NCI-H1092 treated with DMSO at 0.1 percent for 48 hours (cell line): ENCODE results near the gene ITM2C.

Source experiments
- DNase-seq: peaks from one replicate; lab custom pipeline; 2025; lab: John Stamatoyannopoulos, UW

Gene ITM2C

DNA sequence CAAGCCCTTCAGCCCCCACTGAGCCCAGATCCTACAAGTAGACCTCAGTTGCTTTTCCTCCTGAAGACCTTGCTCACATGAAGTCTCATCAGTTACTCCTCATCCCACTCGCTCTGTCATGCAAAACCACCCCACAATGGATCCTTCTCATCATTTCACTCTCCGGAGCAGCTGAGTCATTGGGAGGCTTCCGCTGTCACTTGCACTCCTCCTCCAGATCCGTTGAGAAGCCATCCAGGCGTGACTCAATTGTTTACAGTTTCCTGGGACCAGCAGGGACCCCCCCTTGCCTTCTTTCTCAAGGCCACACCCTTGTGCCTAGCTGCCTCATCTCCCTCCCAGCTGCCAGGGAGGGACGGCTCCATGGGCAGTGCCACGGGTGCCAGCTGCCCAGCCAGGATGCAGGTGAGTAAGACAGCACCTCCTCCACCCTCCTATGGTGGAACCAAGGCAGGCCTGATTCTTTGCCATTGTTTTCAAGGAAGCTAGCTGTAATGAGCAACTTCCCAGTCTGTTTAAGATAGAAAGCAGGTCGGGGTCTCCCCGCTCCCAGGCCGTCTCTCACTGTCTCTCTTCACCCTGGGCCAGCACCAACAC, 44.0 kb downstream of the ITM2C start:
- DNase-seq = no peak

GRCh38 chr2:230909841-230910545, 45.3 kb downstream of the ITM2C start:
- DNase-seq = no peak

DNA sequence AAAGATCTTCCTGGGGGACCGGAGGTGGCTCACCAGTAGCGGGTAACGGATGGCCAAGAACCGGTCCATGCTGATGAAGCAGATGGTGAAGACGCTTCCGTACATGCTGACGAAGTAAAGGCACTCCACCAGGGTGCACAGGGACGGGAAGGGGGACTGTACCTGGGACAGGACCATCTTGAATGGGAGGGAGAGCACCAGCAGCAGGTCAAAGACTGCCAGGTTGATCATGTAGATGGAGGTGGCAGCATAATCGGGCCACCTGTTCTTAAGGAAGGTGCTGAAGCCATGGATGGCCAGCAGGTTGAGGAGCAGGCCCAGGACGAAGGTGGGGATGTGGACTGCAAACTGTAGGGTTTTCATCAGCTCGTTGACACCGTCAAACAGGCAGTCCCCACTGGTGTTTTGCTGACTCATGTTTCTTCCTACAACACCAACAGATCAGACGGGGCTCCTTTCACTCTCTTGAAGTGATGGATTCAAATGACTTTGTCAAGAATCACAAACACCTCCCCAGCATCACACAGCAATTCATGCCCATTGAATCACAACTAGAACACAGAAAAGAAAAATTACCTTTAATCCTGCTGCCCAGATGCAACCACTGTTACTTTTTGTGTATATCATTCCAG, 45.9 kb downstream of the ITM2C start:
- no peak for DNase-seq

- no peak for DNase-seq
Measured at GRCh38 chr2:230912046-230912445, 47.3 kb downstream of the ITM2C start.

DNA sequence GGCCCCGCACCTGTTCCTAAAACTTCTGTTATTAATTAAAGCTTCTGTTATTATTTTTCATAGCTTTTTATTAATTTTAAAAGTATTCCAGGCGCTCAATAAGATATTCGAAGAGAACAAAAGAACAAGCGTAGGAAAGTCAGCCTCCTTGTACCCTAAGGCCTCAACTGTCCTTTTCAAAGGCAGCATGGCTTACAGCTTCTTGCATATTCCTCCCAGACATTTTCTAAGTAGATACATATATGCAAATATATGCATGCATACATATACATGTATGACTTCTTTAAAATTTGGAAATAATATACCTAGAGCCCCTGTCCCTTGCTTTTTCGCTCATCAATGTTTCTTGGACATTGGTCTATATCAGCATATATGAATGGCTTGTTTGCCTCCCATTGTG, 48.0 kb downstream of the ITM2C start:
- DNase-seq = no peak

- no peak for DNase-seq
Measured at GRCh38 chr2:230913406-230914143, 48.8 kb downstream of the ITM2C start.

DNA sequence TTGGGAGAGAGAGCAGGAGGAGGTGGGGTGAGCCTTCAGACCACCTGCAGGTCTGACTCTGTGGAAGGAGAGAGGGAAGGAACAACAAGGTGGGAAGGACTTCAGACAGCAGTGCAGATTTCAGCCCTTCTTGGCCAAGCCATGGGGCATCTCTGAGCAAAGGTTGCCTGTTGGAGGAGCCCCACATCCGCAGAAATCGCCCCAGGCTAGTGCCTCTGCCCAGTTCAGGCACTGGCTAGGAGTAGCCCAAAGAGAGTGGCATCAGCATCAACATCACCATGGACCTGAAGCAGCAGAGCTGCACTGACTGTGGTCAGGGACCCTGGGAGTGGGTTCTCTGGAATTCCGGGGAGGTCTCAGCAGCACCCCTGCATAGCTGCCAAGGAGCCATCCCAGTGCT, 50.1 kb downstream of the ITM2C start:
- no peak for DNase-seq

DNA sequence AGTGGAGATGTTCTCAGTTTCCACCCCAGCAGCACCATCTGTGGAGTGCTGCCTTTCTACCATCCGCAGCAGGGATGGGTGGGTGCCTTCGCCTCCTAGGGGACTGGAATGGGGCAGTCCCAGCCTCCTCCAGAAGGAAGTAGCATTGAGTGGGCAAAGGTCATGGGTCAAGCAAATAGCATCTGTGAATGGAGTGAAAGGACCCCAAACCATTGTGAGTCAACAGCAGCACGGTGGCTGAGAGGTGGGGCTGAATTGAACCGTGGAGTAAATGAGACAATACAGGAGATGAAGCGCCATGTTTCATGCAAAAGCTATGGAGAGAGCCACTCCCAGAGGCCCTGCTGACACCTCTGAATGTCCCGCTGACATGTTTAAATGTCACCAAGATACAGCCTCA, 50.6 kb downstream of the ITM2C start:
- no peak for DNase-seq

GRCh38 chr2:230916218-230916617, 51.5 kb downstream of the ITM2C start:
- no peak for DNase-seq

- no peak for DNase-seq
Measured at GRCh38 chr2:230919240-230919639, 54.5 kb downstream of the ITM2C start.

GRCh38 chr2:230919681-230920080, 54.9 kb downstream of the ITM2C start:
- DNase-seq = no peak

DNA sequence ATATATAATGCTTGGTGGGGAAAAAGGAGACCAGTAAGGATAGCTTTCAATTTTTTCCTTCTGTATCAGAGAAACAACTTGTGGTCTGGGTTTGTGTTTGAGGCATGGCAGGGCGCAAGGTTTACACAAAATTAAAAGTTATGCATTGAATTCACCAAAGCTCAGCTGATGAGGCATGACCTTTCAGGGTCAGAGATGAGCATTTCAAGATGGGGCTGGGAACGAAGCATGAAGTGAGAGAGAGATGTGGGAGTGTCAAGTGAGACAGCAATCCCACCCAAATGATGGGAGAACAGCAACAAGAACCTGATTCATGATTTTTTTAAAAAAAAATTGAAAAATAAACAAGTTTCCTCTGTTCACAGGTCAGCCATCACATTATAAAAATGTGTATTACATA, 55.4 kb downstream of the ITM2C start:
- no peak for DNase-seq

- DNase-seq = no peak
Measured at GRCh38 chr2:230921806-230922595, 57.3 kb downstream of the ITM2C start.

DNA sequence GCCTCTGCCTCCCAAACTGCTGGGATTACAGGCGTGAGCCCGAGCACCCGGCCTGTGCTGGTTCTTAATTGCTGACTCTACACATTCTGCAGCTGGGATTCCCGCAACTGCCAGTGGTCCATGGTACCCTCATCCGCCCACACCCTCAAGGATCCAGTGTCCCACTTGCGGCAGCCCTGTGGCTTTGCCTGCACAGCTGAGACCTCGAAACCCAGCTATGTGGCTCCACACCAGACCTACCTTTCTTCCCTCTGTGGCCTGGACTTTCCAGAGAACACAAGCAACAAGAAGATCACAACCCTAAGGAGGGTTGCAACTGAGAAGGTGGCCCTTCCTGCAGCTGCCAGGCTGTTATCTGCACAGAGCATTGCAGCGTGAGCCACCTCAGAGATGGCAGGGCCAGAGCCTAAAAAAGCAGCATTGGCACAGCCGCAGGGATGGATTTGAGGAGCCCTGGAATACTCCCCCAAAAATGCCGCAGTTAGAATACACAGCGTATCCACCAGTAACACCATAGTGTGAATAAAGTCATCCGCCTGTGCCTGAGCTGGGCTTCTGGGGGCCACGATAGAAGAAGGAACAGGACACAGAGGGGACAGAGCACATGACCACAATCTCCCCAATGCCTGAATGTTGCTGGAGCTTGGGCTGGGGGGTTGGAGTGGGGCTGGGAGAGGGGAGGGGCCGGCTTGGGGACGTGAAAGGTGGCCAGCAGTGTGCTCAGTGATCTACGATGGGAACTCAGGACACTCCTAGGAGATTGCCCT, 58.4 kb downstream of the ITM2C start:
- DNase-seq = no peak

- no peak for DNase-seq
Measured at GRCh38 chr2:230924092-230924469, 59.3 kb downstream of the ITM2C start.

- DNase-seq = no peak
Measured at GRCh38 chr2:230924470-230925341, 60.0 kb downstream of the ITM2C start, which contains the start of gene GPR55. Gene GPR55, minus strand, starts transcription at chr2:230925242. Its CDS starts 14,280 bp downstream, at chr2:230910962.

DNA sequence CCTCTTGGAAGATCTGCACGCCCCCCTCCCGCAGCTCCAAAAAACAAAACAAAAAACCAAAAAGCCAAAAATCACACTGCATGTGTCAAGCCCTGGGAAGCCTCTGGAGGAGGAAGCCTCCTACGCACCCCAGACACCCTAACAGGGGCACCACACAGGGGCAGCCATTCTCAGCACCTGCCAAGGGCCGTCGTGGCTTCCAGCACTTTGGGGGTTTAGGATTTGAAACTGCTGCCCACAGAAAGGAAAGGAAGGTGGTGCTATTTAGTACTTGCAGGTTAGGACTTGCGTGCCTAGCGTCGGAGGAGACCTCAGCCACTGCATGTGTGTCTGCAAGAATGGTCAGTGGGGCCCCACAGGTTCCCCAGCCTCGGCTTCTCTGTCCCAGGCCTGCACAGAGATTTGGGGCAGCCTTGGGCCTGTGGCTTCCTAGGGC, 60.7 kb downstream of the ITM2C start:
- DNase-seq = no peak

- DNase-seq = no peak
Measured at GRCh38 chr2:230925879-230926765, 61.4 kb downstream of the ITM2C start.

- DNase-seq = no peak
Measured at GRCh38 chr2:230927711-230928341, 63.1 kb downstream of the ITM2C start.
